HG02852 (cell line): ENCODE results near the gene PTPRO.

Experiments
- ATAC-seq: cut with Tn5 transposase; IDR thresholded peaks from one replicate; pipeline ENCODE4 v1.9.1; 2021; ENCODE audit warnings: mild to moderate bottlenecking, moderate library complexity; ENCODE audit not compliant: unreplicated experiment

The PTPRO gene

GRCh38 chr12:15522574-15523187 is 200.4 kb downstream of the PTPRO start:
- ATAC-seq: no peak

DNA sequence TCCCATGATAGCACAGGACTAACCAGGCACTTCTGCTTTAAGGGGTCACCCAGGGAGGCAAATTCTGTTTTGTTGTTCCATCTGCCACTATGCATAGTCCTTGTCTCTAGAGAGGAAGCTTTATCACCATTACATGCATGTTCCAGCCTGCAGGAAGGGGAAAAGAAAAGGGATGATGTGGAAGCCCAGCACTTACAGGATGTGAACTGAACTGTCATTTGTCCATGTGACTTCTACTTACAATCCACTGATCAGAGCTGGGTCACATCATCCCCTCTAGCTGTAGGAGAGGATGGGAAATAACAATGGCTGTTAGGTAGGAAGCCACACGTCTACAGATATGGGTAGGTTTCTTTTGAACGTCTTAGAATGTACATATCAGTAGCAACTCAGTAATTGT is 203.1 kb downstream of the PTPRO start:
- no peak for ATAC-seq

- peak; percentile 99 for ATAC-seq
Measured at GRCh38 chr12:15526033-15526432, 203.7 kb downstream of the PTPRO start.

- no peak for ATAC-seq
Measured at GRCh38 chr12:15527201-15528080, 205.1 kb downstream of the PTPRO start.

GRCh38 chr12:15528666-15529065 is 206.4 kb downstream of the PTPRO start:
- no peak for ATAC-seq

DNA sequence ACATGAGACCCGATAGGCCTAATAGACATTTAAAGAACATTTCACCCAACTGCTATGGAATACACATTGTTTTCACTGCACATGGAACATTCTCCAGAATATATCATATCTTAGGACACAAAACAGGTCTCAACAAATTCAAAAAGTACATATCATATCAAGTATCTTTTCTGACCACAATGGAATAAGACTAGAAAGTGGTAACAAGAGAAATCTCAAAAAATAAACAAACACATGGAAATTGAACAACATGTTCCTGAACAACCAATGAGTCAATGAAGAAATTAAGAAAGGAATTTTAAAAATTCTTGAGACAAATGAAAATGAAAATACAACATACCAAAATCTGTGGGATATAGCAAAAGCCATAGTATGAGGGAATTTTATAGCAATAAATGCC is 208.1 kb downstream of the PTPRO start:
- no peak for ATAC-seq

DNA sequence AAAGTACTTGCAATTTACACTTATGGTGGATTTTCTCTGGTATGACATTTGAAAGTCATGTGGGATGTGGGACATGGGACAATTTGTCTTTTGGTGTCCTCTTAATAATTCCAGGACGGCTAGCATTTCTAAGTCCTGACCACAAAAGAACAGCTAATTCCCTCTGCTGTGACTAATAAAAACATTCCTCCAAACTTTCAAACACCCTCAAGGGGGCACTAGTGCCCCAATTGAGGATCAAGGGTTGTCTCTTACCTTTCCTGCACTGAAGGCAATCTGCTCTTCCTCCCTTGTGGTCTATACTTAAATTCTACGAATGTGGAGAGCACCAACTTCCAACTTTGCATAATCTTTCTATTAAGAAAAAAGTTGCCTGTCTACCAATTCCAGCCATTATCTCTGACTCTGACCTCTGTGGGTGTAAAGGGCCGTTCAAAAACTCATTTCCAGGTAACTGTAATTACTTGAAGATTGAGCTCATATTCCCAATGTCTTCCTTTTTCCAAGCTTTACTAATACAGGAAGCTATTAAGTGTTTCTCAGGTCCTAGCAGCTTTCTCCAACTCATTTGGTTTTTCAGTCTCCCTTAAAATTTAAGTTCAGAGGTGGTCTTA is 210.2 kb downstream of the PTPRO start:
- ATAC-seq: peak; percentile 80

DNA sequence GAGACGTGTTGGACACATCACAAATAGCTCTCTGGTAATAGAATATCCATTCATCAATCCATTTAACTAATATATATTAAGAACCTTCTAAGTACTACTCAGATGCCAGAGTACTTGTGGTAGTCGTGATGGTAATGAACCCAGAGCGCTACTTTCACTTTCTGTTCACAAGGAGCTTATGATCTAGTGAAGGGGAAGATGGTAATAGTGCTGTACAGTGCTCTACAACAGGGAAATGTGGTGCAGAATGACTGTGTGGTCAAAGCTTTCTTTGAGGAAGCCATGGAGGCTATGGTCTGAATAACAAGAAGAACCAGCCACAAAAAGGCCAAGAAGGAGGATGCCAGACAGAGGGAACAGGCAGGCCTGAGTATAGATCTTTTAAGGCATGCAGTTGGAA is 212.0 kb downstream of the PTPRO start:
- peak; percentile 80 for ATAC-seq

DNA sequence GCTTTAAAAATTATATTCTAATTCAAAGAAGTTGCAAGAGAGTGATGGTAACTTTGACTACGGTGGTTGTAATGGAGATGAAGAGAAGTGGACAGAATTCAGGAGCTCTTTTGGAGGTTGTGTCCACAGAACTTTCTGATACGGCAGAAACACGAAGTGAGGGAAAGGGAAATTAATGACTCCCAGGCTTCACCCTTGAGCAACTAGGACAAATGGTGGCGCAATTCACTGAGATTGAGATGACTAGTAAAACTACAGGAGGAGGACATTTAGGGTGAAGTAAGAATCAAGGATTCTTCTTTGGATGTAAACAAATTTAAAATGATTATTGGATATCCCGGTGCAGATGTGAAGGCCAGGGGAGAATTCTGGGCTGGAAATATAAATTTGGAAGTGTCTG is 212.6 kb downstream of the PTPRO start:
- ATAC-seq: no peak

- no peak for ATAC-seq
Measured at GRCh38 chr12:15535352-15535781, 213.1 kb downstream of the PTPRO start.

DNA sequence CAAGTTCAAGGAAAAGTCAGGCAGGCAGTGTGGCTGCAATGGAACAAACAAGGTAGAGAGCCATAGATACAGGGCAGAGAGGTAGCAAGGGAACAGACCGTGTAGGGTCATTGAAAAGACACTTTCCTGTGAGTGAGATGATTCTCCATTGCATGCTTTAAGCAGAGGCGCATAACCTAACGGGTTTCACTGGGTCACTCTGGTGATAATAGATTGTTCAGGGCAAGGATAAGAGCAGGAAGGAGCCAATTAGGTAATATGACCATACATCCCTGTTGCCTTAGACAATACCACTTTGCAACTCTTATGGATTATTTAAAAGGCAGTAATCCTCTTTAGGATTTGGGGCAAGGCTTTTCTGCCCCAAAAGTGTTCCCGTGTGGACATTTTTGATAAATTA is 214.1 kb downstream of the PTPRO start:
- ATAC-seq: no peak

DNA sequence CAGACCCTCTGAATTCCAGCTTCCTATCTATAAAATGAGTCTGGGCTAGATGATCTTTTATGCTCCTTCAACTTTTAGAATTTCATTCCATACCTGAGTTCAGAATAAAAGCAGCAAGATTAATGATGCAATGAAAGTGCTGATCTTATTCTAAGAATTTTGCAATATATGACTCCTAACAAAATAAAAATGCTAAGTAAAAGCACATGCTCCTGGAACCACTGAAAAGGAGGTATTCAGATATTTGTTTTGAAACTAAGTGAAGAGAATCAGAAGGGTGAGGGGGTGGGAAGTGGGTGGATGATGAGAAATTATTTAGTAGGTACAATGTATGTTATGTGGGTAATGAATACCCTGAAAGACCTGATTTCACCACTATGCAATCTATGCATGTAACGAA is 216.6 kb downstream of the PTPRO start:
- no peak for ATAC-seq

DNA sequence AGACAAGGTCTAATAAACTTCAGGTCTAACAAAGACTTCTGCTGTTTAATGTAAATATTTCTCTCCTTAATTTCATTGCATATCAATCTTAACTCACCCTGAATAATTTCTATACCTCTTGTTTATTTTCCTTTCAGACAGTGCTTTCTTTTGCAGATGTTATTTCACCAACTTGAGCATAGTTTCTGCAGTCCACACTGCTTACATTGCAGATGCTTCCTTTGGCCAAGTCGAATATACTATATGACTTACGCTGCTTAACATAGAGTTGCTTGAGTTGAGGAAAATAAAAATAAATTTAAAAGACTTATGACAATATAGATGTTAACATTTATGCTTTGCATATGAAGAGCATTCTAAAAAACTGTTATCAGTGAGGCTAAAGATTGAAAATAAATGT is 217.7 kb downstream of the PTPRO start:
- ATAC-seq: no peak

DNA sequence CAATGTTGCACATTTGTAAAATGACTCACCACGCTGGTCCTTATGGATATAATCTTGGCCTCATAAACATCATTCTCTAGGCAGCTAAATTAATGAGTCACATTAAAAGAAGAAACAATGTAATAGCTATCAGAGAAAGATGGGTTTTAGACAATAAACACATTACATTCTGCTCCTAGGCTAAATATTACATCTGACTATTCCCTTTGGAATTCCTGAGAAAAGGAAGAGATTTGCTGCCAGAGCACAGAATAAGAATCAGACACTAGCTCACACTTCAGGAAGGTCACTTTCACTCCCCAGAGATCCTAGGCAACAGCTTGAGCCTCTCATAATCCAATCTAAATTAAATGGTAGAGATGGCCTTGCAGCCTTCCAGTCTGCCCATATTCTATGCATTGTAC is 218.2 kb downstream of the PTPRO start:
- ATAC-seq: no peak

- ATAC-seq: no peak
Measured at GRCh38 chr12:15541996-15542631, 219.8 kb downstream of the PTPRO start.

DNA sequence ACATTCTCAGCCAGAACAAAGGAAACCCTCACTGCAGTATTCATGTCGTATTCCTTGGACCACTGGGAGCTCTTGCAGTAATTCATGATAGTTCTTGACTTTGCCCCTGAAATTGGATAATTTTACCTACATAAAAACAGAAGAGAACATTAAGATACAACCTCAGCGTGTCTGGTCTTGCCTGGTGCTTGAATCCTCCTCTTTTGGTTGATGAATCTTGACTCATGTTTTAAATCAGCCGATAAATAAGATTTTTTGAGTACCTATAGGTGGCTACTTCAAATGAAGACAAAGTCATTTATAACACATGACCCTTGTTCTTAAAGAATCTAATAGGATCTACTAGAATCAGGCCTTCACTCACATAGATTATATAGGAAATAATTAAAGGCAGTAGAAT is 221.0 kb downstream of the PTPRO start:
- ATAC-seq: no peak

GRCh38 chr12:15544589-15544988 is 222.3 kb downstream of the PTPRO start:
- ATAC-seq: no peak

- no peak for ATAC-seq
Measured at GRCh38 chr12:15545334-15545733, 223.0 kb downstream of the PTPRO start.

- ATAC-seq: peak; percentile 83
Measured at GRCh38 chr12:15546102-15546701, 223.9 kb downstream of the PTPRO start.

GRCh38 chr12:15547063-15547462 is 224.8 kb downstream of the PTPRO start:
- ATAC-seq: no peak

DNA sequence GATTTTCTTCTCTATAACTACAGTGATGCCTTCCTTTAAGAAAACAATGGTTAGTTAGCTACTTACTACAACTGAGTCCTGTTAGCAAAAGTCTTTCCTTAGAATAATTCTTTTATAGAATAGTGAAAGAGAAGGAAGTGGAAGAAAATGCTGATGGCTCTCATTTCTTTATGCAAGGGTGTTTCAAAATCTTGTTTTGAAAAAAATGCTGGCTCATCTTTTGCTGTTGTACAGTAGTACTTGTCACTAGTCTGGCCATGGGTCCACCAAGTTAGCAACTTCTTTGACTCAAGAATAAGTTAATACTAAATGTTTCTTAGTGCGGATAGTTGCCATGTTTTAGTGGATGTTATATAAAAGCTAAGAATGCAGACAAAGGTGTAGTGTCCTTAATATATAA is 225.4 kb downstream of the PTPRO start:
- no peak for ATAC-seq
